SK-N-SH (cell line): ENCODE results near the gene UTRN.

Experiments
- EZH2phosphoT487 ChIP-seq: fragments of 200-600 bp; sonication (generic); IDR thresholded peaks from 2 replicates; pipeline ENCODE4 v1.6.1; 2017; ENCODE audit warnings: low read depth, mixed run types, mild to moderate bottlenecking, antibody characterized with exemption, moderate library complexity, borderline replicate concordance
- TF ChIP-seq, protein P1 (sequence below): fragments of 200-600 bp; sonication (generic); IDR thresholded peaks from 2 replicates; pipeline ENCODE4 v1.6.1; 2017; ENCODE audit warnings: antibody characterized with exemption, mild to moderate bottlenecking, moderate library complexity

- TF ChIP-seq, protein P1, sequence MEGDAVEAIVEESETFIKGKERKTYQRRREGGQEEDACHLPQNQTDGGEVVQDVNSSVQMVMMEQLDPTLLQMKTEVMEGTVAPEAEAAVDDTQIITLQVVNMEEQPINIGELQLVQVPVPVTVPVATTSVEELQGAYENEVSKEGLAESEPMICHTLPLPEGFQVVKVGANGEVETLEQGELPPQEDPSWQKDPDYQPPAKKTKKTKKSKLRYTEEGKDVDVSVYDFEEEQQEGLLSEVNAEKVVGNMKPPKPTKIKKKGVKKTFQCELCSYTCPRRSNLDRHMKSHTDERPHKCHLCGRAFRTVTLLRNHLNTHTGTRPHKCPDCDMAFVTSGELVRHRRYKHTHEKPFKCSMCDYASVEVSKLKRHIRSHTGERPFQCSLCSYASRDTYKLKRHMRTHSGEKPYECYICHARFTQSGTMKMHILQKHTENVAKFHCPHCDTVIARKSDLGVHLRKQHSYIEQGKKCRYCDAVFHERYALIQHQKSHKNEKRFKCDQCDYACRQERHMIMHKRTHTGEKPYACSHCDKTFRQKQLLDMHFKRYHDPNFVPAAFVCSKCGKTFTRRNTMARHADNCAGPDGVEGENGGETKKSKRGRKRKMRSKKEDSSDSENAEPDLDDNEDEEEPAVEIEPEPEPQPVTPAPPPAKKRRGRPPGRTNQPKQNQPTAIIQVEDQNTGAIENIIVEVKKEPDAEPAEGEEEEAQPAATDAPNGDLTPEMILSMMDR: no peak
- TF ChIP-seq EZH2phosphoT487: no peak
Measured at GRCh38 chr6:144278659-144279314, 6.3 kb upstream of the UTRN start.
